ENCODE measurements around the gene BDKRB2. TPM values are rescaled to one million over a fixed set of nuclear protein-coding genes. Genes with fewer than 3 reads are reported as not detected.

Gene BDKRB2
- total and polyA plus RNA-seq, 2 of the 4 experiments (the other 2 are of a cell fraction), result 60.9 to 73.1 TPM

GRCh38 chr14:96202441-96203094 lies 2.1 kb upstream of the BDKRB2 start:
- Histone ChIP-seq H2BK5ac (ENCODE audit: low read depth, low read length, poor library complexity, severe bottlenecking) (no peak overlapping the region), H2AK9ac (replicated peaks; ENCODE audit: low read depth, low read length, poor library complexity) (peak overlapping the region; percentile 67), H3K9me1 (ENCODE audit: insufficient read depth, low read length) (peaks cover 20% of the 10 kb centered on the region), H3K23ac (ENCODE audit: low read depth, low read length) (no peak overlapping the region), H3K4me3 (ENCODE audit: insufficient read depth, low read depth, low read length) (no peak overlapping the region), H3K9me3 (ENCODE audit: control insufficient read depth, insufficient read depth, low read length) (no peaks in the 10 kb centered on the region), H2BK15ac (ENCODE audit: low read depth, low read length) (0 out of 3 replicates have a peak overlapping the region, but pooled peaks have one; percentile 40), H4K91ac (ENCODE audit: insufficient read depth, low read depth, low read length) (peak overlapping the region; percentile 0; the same call in 1 of the 2 replicates), H3K36me3 (ENCODE audit: control insufficient read depth, insufficient read depth, low read length) (peaks cover 14% of the 10 kb centered on the region), H3K27ac (ENCODE audit: insufficient read depth, low read length) (no peak overlapping the region), H3K18ac (ENCODE audit: low read depth, low read length) (no peak overlapping the region; the same call in 1 of the 2 replicates), H2AFZ (replicated peaks; ENCODE audit: low read length, poor library complexity) (no peak overlapping the region), H2AK5ac (ENCODE audit: low read depth, low read length) (peak overlapping the region; percentile 77), H4K5ac (ENCODE audit: low read depth, low read length) (no peak overlapping the region), H3K56ac (ENCODE audit: extremely low read depth, insufficient read depth, low read length) (no peak overlapping the region), H4K20me1 (ENCODE audit: insufficient read depth, low read length) (peaks cover 14% of the 10 kb centered on the region), H2BK120ac (ENCODE audit: low read depth, low read length) (peak overlapping the region; percentile 67), H3K4ac (ENCODE audit: low read depth, low read length) (peak overlapping the region; percentile 45), H3K4me2 (ENCODE audit: low read depth, low read length) (no peak overlapping the region), H4K8ac (ENCODE audit: low read depth in 2 of 2, low read length in 2 of 2) (no peak overlapping the region), H3K9ac (ENCODE audit: low read depth, low read length) (no peak overlapping the region), H3K4me1 (ENCODE audit: control insufficient read depth, insufficient read depth, low read length) (peaks cover 17% of the 10 kb centered on the region), H3K27me3 (ENCODE audit: control insufficient read depth, insufficient read depth, low read length) (no peaks in the 10 kb centered on the region), H2BK20ac (ENCODE audit: low read depth, low read length) (peak overlapping the region; percentile 77; the same call in 1 of the 2 replicates), H3K79me1 (ENCODE audit: low read depth in 1 of 2, low read length in 2 of 2) (peaks cover 12 to 37% of the 10 kb centered on the region in 2 experiments), H3K14ac (replicated peaks; ENCODE audit: low read depth, low read length) (no peak overlapping the region)
- no peak for DNase-seq
- no TSS peak for BruUV-seq (replicated peaks)
- no peak for ATAC-seq (ENCODE audit: low read depth)
- in situ Hi-C loops (cut with MboI; ENCODE audit: low sequenced_read_pairs), result loop anchor here (5.0 kb wide), 1 partner anchor 95 kb away; no protein-coding TSS in a partner anchor
- intact Hi-C loops (cut with micrococcal nuclease), result loop anchor here (10.0 kb wide), 1 partner anchor 208 kb away; no protein-coding TSS in a partner anchor
- POLR2A ChIA-PET (ENCODE audit: unreplicated experiment), result no interaction called here
- WGBS, 2 experiments (ENCODE audit: extremely low coverage in 2 of 2, insufficient read length in 1 of 2), result 98 to 100% methylated on average over 1 to 6 of the region's 11 CpGs
- dilution Hi-C loops (cut with HindIII; ENCODE audit: low sequenced_read_pairs, unreplicated experiment), result no loop called here
- CTCF ChIA-PET, result interaction anchor here (2.5 kb wide), 1 partner anchor 73 kb away, joined by 9 read pairs; no protein-coding TSS in a partner anchor
- TF ChIP-seq RAD21 (IDR thresholded peaks at IDR 0.05; ENCODE audit: low read length) (no peak), ELK1 (IDR thresholded peaks at IDR 0.05; ENCODE audit: borderline replicate concordance, low read depth, low read length) (no peak), MXI1 (IDR thresholded peaks at IDR 0.05; ENCODE audit: borderline replicate concordance, low read depth, low read length) (no peak), BHLHE40 (IDR thresholded peaks at IDR 0.05; ENCODE audit: low read depth, low read length) (no peak), MAZ (IDR thresholded peaks at IDR 0.05; ENCODE audit: borderline replicate concordance, low read depth, low read length) (no peak), RFX5 (IDR thresholded peaks at IDR 0.05; ENCODE audit: low read depth, low read length) (no peak), FOS (IDR thresholded peaks at IDR 0.05; ENCODE audit: low read depth, low read length) (no peak), USF2 (IDR thresholded peaks at IDR 0.05; ENCODE audit: low read depth, low read length) (no peak), CHD1 (IDR thresholded peaks at IDR 0.05; ENCODE audit: low read depth, low read length) (no peak), NFE2L2 (IDR thresholded peaks at IDR 0.05; ENCODE audit: low read depth, low read length) (no peak), CEBPB (IDR thresholded peaks at IDR 0.05; ENCODE audit: low read depth, low read length) (no peak), RCOR1 (IDR thresholded peaks at IDR 0.05; ENCODE audit: insufficient replicate concordance, low read length) (no peak), CTCF (conservative IDR thresholded peaks at IDR 0.05; ENCODE audit: low read depth, low read length) (no peak), SMC3 (IDR thresholded peaks at IDR 0.05; ENCODE audit: low read depth, low read length) (no peak)

Measured in IMR-90 (cell line).